ENCODE data around the gene RNF227. TPM values are rescaled to one million over a fixed set of nuclear protein-coding genes. Genes with fewer than 3 reads are reported as not detected.

The RNF227 gene
- total and polyA plus RNA-seq, 2 of the 8 experiments (the other 6 are each of a cell fraction or from before 2014, with no cell fraction given): 0.63 to 1.7 TPM

DNA sequence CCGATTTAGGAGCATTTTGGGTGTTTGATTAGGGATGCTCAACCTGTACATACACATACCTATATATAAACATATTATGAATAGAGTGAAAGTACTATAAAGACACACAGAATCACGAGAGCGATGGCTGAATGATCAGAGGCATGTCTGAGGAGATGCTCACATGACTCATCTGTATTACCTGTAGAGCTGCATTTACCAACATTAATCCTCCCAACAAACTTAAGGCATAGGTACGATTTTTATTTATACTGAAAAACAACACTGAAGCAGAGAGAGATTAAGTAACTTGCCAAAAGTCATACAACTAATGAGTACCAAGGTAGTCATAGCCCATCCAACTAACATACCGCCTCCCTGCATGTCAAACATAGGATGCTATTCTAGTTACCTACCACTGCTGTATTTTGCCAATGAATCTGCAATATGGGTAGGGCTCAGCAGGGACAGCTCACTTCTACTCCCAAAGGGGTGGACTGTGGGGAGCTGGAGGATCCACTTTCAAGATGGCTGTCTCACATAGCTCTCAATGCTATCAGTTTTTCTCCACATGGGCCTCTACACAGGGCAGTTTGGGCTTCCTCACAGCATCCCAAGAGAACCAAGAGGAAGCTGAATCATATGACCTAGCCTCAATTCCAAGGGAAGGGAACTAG, 51.0 kb downstream of the RNF227 start:
- Histone ChIP-seq H3K4ac (replicated peaks; ENCODE audit: insufficient read length, low read depth, low read length) (no peak overlapping the region), H2BK12ac (ENCODE audit: low read depth, low read length) (no peak overlapping the region), H4K20me1 (replicated peaks in 1 of 2; ENCODE audit: control insufficient read depth in 1 of 2, insufficient read depth in 2 of 2, low read length in 2 of 2) (no peaks in the 10 kb centered on the region), H4K5ac (ENCODE audit: insufficient read length, low read depth, low read length) (no peak overlapping the region), H3K27ac (ENCODE audit: low read depth, low read length) (no peak overlapping the region), H4K8ac (ENCODE audit: extremely low read depth, insufficient read depth, low read length) (no peak overlapping the region), H3K36me3 (ENCODE audit: control insufficient read depth in 2 of 4, insufficient read depth in 4 of 4, low read length in 3 of 4) (no peaks in the 10 kb centered on the region; a peak in 1 of 8 replicates), H3K18ac (ENCODE audit: extremely low read depth, low read length) (no peak overlapping the region), H3K4me3 (ENCODE audit: extremely low read depth in 1 of 4, insufficient read depth in 2 of 4, low read depth in 3 of 4, low read length in 4 of 4) (no peak overlapping the region), H3K79me1 (ENCODE audit: low read depth, low read length) (no peaks in the 10 kb centered on the region), H4K91ac (replicated peaks; ENCODE audit: insufficient read length, low read length) (no peak overlapping the region), H2AFZ (ENCODE audit: low read length) (no peak overlapping the region), H2BK120ac (replicated peaks; ENCODE audit: low read depth, low read length) (no peak overlapping the region), H3K23me2 (ENCODE audit: low read depth, low read length) (no peaks in the 10 kb centered on the region), H2BK20ac (ENCODE audit: low read length) (no peak overlapping the region), H3K4me1 (replicated peaks in 1 of 4; ENCODE audit: control insufficient read depth in 3 of 4, insufficient read depth in 4 of 4, low read length in 3 of 4) (no peaks in the 10 kb centered on the region; a peak in 1 of 7 replicates), H3K14ac (ENCODE audit: insufficient read length) (no peak overlapping the region), H2AK5ac (ENCODE audit: low read depth, low read length) (no peak overlapping the region), H2BK5ac (ENCODE audit: low read depth, low read length) (no peak overlapping the region), H3K23ac (ENCODE audit: insufficient read length) (no peak overlapping the region), H3K79me2 (ENCODE audit: control insufficient read depth in 1 of 2, insufficient read depth in 2 of 2, low read length in 2 of 2) (no peaks in the 10 kb centered on the region), H3K56ac (replicated peaks; ENCODE audit: insufficient read length, low read depth, low read length) (no peak overlapping the region), H3K4me2 (ENCODE audit: insufficient read depth in 1 of 2, low read depth in 2 of 2, low read length in 2 of 2) (no peak overlapping the region), H3K9ac (replicated peaks in 1 of 4; ENCODE audit: extremely low read depth in 1 of 4, low read depth in 3 of 4, low read length in 3 of 4) (no peak overlapping the region), H2BK15ac (ENCODE audit: low read length) (no peak overlapping the region), H3K27me3 (replicated peaks in 1 of 4; ENCODE audit: control insufficient read depth in 3 of 4, extremely low read depth in 1 of 4, insufficient read depth in 3 of 4, low read length in 3 of 4) (no peaks in the 10 kb centered on the region), H3K9me3 (ENCODE audit: insufficient read depth in 2 of 2, low read depth in 1 of 2, low read length in 1 of 2) (no peaks in the 10 kb centered on the region)
- ChIA-PET POLR2A (ENCODE audit: partially characterized antibody) (interaction anchor here (0.8 to 2.7 kb wide), 2 partner anchors 8 to 10 kb away, joined by 3 to 8 read pairs; partner anchors contain the start of gene NAA38), CTCF (ENCODE audit: partially characterized antibody) (interaction anchor here (0.6 to 5.5 kb wide), 17 partner anchors 14 to 228 kb away, joined by 3 to 26 read pairs (median 3); no protein-coding TSS in a partner anchor)
- 93% methylated on average over 5 of the region's 5 CpGs; no CpG with 5 or more reads in 1 of the 2 experiments for WGBS, 2 experiments (ENCODE audit: extremely low coverage in 1 of 2, insufficient coverage in 1 of 2, insufficient read length in 1 of 2, insufficient replicate concordance in 2 of 2, low coverage in 1 of 2, low lambda C conversion rate in 2 of 2, missing lambda C conversion rate in 1 of 2)
- DNase-seq (ENCODE audit: low read depth in 1 of 2, low spot score in 2 of 2): no peak
- FAIRE-seq: no peak
- TF ChIP-seq ASH2L (IDR thresholded peaks at IDR 0.05; ENCODE audit: low read length) (no peak), HDAC6 (IDR thresholded peaks at IDR 0.05; ENCODE audit: low read depth, low read length) (no peak), PHF8 (conservative IDR thresholded peaks at IDR 0.05; ENCODE audit: low read depth, low read length) (no peak), CHD1 (IDR thresholded peaks at IDR 0.05; ENCODE audit: low read depth, low read length) (no peak), HDAC2 (IDR thresholded peaks at IDR 0.05; ENCODE audit: borderline replicate concordance in 1 of 2, low read depth in 2 of 2, low read length in 2 of 2) (no peak), SIN3A (conservative IDR thresholded peaks at IDR 0.05 in 1 of 2, IDR thresholded peaks at IDR 0.05 in 1 of 2; ENCODE audit: low read depth in 1 of 2, low read length in 2 of 2) (no peak), EGR1 (IDR thresholded peaks at IDR 0.05; ENCODE audit: borderline replicate concordance, low read depth, low read length) (no peak)

Measured in H1 (cell line).